ENCODE results near the gene RSPO1. TPM values are rescaled to one million over a fixed set of nuclear protein-coding genes. Genes with fewer than 3 reads are reported as not detected.

Gene RSPO1
- polyA plus RNA-seq, 2 of the 4 experiments (the other 2 are of a cell fraction), result 0.12 TPM; not detected in 1

DNA sequence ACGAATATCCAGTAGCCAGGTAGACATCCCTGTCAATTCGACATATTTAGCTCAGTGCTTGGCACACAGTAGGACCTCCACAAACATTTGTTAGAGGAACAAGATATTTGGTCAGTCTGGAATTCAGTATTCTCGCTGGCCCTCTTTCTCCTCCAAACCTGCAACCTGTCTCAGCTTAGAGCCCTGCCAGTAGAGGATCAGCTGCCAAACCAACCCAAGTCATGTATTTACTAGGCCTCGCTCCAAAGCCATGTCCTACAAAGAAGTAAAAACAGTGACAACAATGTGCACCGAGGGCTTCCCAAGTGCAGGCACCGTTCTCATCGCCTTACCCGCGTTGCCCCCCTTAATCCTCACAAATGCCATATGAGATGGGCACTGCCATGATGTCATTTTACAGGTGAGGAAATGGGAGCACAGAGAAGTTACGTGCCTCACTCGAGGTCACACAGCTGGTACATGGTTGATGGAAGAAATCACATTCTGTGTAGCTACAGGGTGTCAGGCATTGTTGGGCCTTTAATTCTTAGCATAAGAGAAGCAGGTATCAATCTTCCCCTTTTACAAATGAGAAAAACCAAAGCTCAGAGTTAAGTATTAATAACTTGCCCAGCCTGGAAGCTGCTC is 31.7 kb upstream of the RSPO1 start:
- no peak for ATAC-seq
- 65% methylated on average over 11 of the region's 11 CpGs for WGBS (ENCODE audit: missing lambda C conversion rate)
- DNase-seq (ENCODE audit: low read depth in 1 of 2, low spot score in 1 of 2), result no peak
- ChIA-PET POLR2A (no interaction called here), CTCF (interaction anchor here (2.5 kb wide), 2 partner anchors 16 to 63 kb away, joined by 9 to 13 read pairs; no protein-coding TSS in a partner anchor)
- H3K9me3 ChIP-seq, result no peaks in the 10 kb centered on the region
- no peak for FAIRE-seq
- TF ChIP-seq NFE2L2 (conservative IDR thresholded peaks at IDR 0.05; ENCODE audit: low read length) (no peak), PHF8 (IDR thresholded peaks at IDR 0.05; ENCODE audit: borderline replicate concordance, low read depth) (no peak), EHF (CRISPR knock-in tag; IDR thresholded peaks at IDR 0.05) (no peak), POLR2AphosphoS2 (conservative IDR thresholded peaks at IDR 0.05; ENCODE audit: low read length) (no peak), ZFP36 (IDR thresholded peaks at IDR 0.05; ENCODE audit: borderline replicate concordance, partially characterized antibody) (no peak), MAZ (IDR thresholded peaks at IDR 0.05; ENCODE audit: borderline replicate concordance, low read depth, low read length) (no peak), CHD2 (IDR thresholded peaks at IDR 0.05; ENCODE audit: low read length, partially characterized antibody) (no peak), EHMT2 (IDR thresholded peaks at IDR 0.05; ENCODE audit: low read depth) (no peak), HEYL (CRISPR knock-in tag; IDR thresholded peaks at IDR 0.05) (no peak), ZSCAN20 (CRISPR knock-in tag; IDR thresholded peaks at IDR 0.05) (no peak), RCOR1 (IDR thresholded peaks at IDR 0.05; ENCODE audit: low read depth, low read length) (no peak), ESRRA (IDR thresholded peaks at IDR 0.05; ENCODE audit: borderline replicate concordance, low read length) (no peak), RAD21 (conservative IDR thresholded peaks at IDR 0.05 in 1 of 2, IDR thresholded peaks at IDR 0.05 in 1 of 2) (no peak), CBX8 (IDR thresholded peaks at IDR 0.05) (no peak), CBX2 (IDR thresholded peaks at IDR 0.05; ENCODE audit: borderline replicate concordance, low read depth) (no peak)
- TF ChIP-seq, protein P1, sequence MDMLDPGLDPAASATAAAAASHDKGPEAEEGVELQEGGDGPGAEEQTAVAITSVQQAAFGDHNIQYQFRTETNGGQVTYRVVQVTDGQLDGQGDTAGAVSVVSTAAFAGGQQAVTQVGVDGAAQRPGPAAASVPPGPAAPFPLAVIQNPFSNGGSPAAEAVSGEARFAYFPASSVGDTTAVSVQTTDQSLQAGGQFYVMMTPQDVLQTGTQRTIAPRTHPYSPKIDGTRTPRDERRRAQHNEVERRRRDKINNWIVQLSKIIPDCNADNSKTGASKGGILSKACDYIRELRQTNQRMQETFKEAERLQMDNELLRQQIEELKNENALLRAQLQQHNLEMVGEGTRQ (IDR thresholded peaks at IDR 0.05), result no peak
- TF ChIP-seq, protein P2, sequence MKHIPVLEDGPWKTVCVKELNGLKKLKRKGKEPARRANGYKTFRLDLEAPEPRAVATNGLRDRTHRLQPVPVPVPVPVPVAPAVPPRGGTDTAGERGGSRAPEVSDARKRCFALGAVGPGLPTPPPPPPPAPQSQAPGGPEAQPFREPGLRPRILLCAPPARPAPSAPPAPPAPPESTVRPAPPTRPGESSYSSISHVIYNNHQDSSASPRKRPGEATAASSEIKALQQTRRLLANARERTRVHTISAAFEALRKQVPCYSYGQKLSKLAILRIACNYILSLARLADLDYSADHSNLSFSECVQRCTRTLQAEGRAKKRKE (CRISPR knock-in tag; IDR thresholded peaks at IDR 0.05; ENCODE audit: low read depth), result no peak
- TF ChIP-seq, protein P3, sequence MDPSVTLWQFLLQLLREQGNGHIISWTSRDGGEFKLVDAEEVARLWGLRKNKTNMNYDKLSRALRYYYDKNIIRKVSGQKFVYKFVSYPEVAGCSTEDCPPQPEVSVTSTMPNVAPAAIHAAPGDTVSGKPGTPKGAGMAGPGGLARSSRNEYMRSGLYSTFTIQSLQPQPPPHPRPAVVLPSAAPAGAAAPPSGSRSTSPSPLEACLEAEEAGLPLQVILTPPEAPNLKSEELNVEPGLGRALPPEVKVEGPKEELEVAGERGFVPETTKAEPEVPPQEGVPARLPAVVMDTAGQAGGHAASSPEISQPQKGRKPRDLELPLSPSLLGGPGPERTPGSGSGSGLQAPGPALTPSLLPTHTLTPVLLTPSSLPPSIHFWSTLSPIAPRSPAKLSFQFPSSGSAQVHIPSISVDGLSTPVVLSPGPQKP (IDR thresholded peaks at IDR 0.05; ENCODE audit: low read depth, low read length), result no peak
- H3K4me3 ChIP-seq, result no peak overlapping the region
- H3K4me1 ChIP-seq, result no peaks in the 10 kb centered on the region
- H3K4me2 ChIP-seq, result no peak overlapping the region
- no peak overlapping the region for H3K27ac ChIP-seq

DNA sequence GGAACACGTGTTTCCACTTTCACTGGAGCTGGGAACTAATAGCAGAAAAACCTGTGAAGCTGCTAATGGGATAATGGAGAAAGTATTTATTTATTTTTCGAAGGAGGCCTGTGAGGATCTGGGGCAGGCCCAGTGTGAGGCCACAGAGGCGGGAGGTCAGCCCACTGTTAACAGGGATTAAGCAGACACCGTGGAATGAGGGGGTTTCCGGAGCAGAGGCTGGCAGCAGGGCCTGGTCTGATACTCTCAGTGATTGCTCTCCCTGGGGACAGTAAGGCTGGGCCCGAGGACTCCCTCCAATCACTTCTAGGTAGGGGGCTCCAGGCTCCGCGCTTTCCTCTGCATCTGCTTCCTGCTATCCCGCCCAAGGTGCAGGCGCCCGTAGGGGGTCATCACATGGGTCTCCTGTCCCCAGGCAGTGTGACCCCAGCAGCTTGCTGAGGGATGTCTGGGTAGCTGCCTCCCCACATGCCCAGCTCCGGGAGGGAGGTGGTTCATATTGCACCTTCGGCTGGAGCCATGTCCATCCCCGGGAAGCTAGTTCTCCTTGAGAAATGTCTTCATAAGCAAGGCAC is 28.8 kb upstream of the RSPO1 start:
- TF ChIP-seq JUNB (IDR thresholded peaks at IDR 0.05), result no peak
- TF ChIP-seq, protein P4, sequence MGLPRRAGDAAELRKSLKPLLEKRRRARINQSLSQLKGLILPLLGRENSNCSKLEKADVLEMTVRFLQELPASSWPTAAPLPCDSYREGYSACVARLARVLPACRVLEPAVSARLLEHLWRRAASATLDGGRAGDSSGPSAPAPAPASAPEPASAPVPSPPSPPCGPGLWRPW (IDR thresholded peaks at IDR 0.05), result no peak
- TF ChIP-seq, protein P1 (IDR thresholded peaks at IDR 0.05), result no peak
- TF ChIP-seq HOXB13 (CRISPR knock-in tag; IDR thresholded peaks at IDR 0.05; ENCODE audit: low read depth), result no peak
- no peak for TF ChIP-seq BHLHE40 (IDR thresholded peaks at IDR 0.05; ENCODE audit: low read depth, low read length)
- TF ChIP-seq ZNF302 (CRISPR knock-in tag; IDR thresholded peaks at IDR 0.05), result no peak
- TF ChIP-seq NPAS2 (CRISPR knock-in tag; IDR thresholded peaks at IDR 0.05; ENCODE audit: borderline replicate concordance), result no peak
- TF ChIP-seq PHF8 (IDR thresholded peaks at IDR 0.05; ENCODE audit: borderline replicate concordance, low read depth), result no peak
- no peak for TF ChIP-seq HOXA7 (CRISPR knock-in tag; IDR thresholded peaks at IDR 0.05)
- TF ChIP-seq MYC (IDR thresholded peaks at IDR 0.05; ENCODE audit: borderline replicate concordance, low read length), result no peak
- no peak for TF ChIP-seq ZSCAN20 (CRISPR knock-in tag; IDR thresholded peaks at IDR 0.05)
- TF ChIP-seq, protein P2 (CRISPR knock-in tag; IDR thresholded peaks at IDR 0.05; ENCODE audit: low read depth), result no peak
- 58% methylated on average over 12 of the region's 14 CpGs for WGBS (ENCODE audit: missing lambda C conversion rate)
- H3K4me3 ChIP-seq, result no peak overlapping the region
- no peaks in the 10 kb centered on the region for H3K4me1 ChIP-seq
- no peak overlapping the region for H3K4me2 ChIP-seq
- ChIA-PET POLR2A (no interaction called here), CTCF (interaction anchor here (0.6 to 2.6 kb wide), 5 partner anchors 13 to 61 kb away, joined by 3 to 10 read pairs (median 3); no protein-coding TSS in a partner anchor)
- ATAC-seq, result no peak
- no peak overlapping the region for H3K27ac ChIP-seq
- H3K9me3 ChIP-seq, result no peaks in the 10 kb centered on the region
- no peak for DNase-seq (ENCODE audit: low read depth in 1 of 2, low spot score in 1 of 2)
- FAIRE-seq, result no peak
